Loucy (cell line): Measurements from ENCODE around the gene GTPBP2.

Source experiments
- EZH2phosphoT487 ChIP-seq: fragments of 200-600 bp; IDR thresholded peaks from 2 replicates; pipeline ENCODE4 v1.6.1; 2018; ENCODE audit warnings: antibody characterized with exemption, mild to moderate bottlenecking, moderate library complexity, borderline replicate concordance
- TF ChIP-seq, protein P1 (sequence below): fragments of 200-600 bp; sonication (generic); conservative IDR thresholded peaks from 2 replicates; pipeline ENCODE4 v1.5.1; 2014; ENCODE audit warnings: mild to moderate bottlenecking, antibody characterized with exemption, low read length

DNA sequence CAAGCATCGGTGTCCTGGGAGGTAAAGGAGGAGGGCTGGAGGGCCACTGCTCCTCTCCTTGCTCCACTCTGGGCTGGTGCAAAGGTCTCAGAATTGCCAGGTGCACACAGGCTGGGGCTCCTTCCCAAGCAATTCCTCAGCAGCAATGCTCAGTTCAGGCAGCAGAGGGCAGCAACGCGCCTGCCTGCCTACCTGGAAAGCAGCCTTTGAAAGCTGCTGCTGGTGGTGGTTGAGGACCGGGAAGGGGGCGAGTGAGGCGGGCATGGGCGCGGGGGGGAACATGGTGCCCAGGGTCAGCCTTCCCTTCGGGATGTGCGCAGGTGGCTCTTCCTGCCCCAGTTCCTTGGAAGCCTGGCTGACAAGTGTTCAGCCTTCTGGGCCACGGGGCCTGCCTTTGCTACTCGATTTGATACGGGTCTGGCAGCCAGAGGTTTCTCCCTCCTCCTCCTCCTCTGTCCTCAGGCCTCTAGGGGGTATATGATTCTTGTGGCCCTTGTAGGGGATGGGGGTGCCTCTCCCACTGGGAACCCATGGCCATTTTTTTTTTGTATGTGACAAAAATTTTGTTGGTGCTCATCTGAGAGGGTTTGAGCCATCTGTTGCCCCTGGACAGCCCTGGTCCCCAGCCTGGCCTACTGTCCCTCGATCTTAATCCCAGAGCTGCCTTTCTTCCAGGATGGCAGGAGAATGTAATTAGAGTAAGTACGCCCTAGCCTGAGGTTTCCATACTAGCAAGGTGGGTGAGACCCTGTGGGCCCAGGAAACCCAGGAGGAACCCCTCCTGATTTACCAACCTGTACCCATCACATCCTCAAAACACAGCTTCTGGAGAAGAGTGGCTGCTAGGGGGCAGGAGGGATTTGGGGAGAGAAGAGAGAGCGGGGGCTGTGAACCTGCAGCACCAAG lies 38.4 kb upstream of the GTPBP2 start:
- TF ChIP-seq, protein P1, sequence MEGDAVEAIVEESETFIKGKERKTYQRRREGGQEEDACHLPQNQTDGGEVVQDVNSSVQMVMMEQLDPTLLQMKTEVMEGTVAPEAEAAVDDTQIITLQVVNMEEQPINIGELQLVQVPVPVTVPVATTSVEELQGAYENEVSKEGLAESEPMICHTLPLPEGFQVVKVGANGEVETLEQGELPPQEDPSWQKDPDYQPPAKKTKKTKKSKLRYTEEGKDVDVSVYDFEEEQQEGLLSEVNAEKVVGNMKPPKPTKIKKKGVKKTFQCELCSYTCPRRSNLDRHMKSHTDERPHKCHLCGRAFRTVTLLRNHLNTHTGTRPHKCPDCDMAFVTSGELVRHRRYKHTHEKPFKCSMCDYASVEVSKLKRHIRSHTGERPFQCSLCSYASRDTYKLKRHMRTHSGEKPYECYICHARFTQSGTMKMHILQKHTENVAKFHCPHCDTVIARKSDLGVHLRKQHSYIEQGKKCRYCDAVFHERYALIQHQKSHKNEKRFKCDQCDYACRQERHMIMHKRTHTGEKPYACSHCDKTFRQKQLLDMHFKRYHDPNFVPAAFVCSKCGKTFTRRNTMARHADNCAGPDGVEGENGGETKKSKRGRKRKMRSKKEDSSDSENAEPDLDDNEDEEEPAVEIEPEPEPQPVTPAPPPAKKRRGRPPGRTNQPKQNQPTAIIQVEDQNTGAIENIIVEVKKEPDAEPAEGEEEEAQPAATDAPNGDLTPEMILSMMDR, result peak; percentile 85
- no peak for TF ChIP-seq EZH2phosphoT487
